Measurements from ENCODE around the gene NCLN.
"Not testable (repeated sequence)": the region's sequence is repeated elsewhere in the genome, so short reads cannot be mapped to it uniquely, and the experiment has no call there.

NCLN gene

GRCh38 chr19:3229346-3229743, 43.6 kb downstream of the NCLN start:
- no peak for DNase-seq

- DNase-seq: no peak
These were observed 44.3 kb downstream of the NCLN start for GRCh38 chr19:3229888-3230496.

GRCh38 chr19:3231288-3231687, 45.6 kb downstream of the NCLN start:
- DNase-seq: no peak

GRCh38 chr19:3233116-3233515, 47.4 kb downstream of the NCLN start:
- DNase-seq: no peak

GRCh38 chr19:3233831-3234230, 48.1 kb downstream of the NCLN start:
- DNase-seq: no peak

- no peak for DNase-seq
These were observed 49.1 kb downstream of the NCLN start for GRCh38 chr19:3234800-3235199.

GRCh38 chr19:3235604-3236003, 49.9 kb downstream of the NCLN start:
- not testable (repeated sequence) for DNase-seq

- no peak for DNase-seq
These were observed 50.5 kb downstream of the NCLN start for GRCh38 chr19:3236272-3236671.

GRCh38 chr19:3238066-3238561, 52.4 kb downstream of the NCLN start:
- no peak for DNase-seq

GRCh38 chr19:3239367-3239766, 53.6 kb downstream of the NCLN start:
- no peak for DNase-seq

GRCh38 chr19:3243819-3244700, 58.3 kb downstream of the NCLN start:
- DNase-seq: peak; percentile 19

GRCh38 chr19:3245050-3245449, 59.3 kb downstream of the NCLN start:
- no peak for DNase-seq

GRCh38 chr19:3248728-3249326, 63.1 kb downstream of the NCLN start:
- no peak for DNase-seq

GRCh38 chr19:3249408-3249807, 63.7 kb downstream of the NCLN start:
- no peak for DNase-seq

GRCh38 chr19:3250675-3251074, 64.9 kb downstream of the NCLN start:
- no peak for DNase-seq

- DNase-seq: no peak
These were observed 65.5 kb downstream of the NCLN start for GRCh38 chr19:3251229-3251628.

- DNase-seq: no peak
These were observed 66.9 kb downstream of the NCLN start for GRCh38 chr19:3252650-3253049.

- no peak for DNase-seq
These were observed 67.5 kb downstream of the NCLN start for GRCh38 chr19:3253270-3253669.

GRCh38 chr19:3254520-3254919, 68.8 kb downstream of the NCLN start:
- DNase-seq: no peak

GRCh38 chr19:3257071-3257470, 71.3 kb downstream of the NCLN start:
- DNase-seq: no peak

All from stimulated activated naive CD4-positive, alpha-beta T cell treated with Interleukin-2 at 50 U/mL for 16 hours (primary cell).